GM12891 (cell line): ENCODE data around the gene NFATC2.

ENCODE experiments used
- POLR2A ChIP-seq: IDR thresholded peaks from 2 replicates; pipeline ENCODE4 v1.6.1; 2011; ENCODE audit warnings: low read depth, low read length, control low read depth
- POLR2AphosphoS5 ChIP-seq: IDR thresholded peaks from 2 replicates; pipeline ENCODE4 v1.6.1; 2011; ENCODE audit warnings: low read depth, low read length, control low read depth
- SPI1 ChIP-seq: IDR thresholded peaks from 2 replicates; pipeline ENCODE4 v1.6.1; 2011; ENCODE audit warnings: low read depth, low read length, control low read depth
- TAF1 ChIP-seq: IDR thresholded peaks from 2 replicates; pipeline ENCODE4 v1.6.1; 2011; ENCODE audit warnings: low read depth, low read length, control low read depth

GRCh38 chr20:51360451-51361201, 181.9 kb downstream of the NFATC2 start:
- TF ChIP-seq POLR2A (no peak), POLR2AphosphoS5 (no peak), TAF1 (no peak), SPI1 (no peak)
